CD4-positive, alpha-beta T cell treated with Interleukin-4 for 4 hours (primary cell): ENCODE data around the gene GBA2.

Source experiments
- DNase-seq: peaks from one replicate; pipeline ENCODE4 v3.0.0-alpha.2; 2020

Gene GBA2

DNA sequence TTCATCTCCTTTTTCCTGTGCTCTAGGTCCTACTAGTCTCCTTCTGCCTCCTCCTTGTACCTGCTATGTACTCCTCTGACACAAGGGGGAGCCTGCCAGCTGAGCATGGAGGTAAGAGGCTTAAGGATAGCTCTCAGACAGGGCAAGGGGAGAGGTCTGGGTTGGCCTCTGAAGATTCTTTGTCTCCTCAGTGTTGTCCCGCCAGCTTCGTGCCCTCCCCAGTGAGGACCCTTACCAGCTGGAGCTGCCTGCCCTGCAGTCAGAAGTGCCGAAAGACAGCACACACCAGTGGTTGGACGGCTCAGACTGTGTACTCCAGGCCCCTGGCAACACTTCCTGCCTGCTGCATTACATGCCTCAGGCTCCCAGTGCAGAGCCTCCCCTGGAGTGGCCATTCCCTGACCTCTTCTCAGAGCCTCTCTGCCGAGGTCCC is 12.8 kb downstream of the GBA2 start:
- DNase-seq = peak; percentile 77

DNA sequence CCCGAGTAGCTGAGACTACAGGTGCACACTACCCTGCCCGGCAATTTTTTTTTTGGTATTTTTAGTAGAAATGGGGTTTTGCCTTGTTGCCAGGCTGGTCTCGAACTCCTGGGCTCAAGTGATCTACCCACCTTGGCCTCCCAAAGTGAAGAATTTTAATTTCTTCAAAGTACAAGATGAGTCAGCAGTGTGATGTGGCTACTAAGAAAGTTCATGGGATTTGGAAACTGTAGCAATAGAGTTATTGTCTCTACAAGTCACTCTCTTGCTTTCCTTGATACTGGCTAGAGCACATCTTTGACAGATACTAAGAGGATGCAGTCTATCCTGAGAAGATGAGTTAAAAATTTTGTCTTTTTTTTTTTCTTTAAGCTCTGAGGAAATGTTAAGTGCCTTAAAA is 14.9 kb downstream of the GBA2 start:
- DNase-seq = no peak

DNA sequence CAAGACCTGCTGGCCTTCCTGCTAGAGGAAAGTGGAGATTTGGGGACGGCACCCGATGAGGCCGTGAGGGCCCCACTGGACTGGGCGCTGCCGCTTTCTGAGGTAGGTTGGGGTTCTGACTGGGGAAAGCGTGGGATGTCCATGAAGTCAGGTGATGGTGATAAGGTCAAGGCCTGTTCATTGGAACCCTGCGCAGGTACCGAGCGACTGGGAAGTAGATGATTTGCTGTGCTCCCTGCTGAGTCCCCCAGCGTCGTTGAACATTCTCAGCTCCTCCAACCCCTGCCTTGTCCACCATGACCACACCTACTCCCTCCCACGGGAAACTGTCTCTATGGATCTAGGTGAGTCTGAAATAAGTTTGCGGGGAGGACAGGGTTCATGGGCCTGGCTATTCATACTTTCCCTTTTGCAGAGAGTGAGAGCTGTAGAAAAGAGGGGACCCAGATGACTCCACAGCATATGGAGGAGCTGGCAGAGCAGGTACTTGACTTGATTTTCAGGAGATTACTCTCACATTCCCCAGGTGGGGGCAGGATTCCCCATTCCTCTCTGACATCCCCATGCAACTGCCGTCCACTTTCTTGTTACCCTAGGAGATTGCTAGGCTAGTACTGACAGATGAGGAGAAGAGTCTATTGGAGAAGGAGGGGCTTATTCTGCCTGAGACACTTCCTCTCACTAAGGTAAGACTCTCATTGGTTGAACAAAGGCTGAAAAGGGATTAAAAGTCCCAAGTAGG is 16.1 kb downstream of the GBA2 start:
- peak; percentile 23 for DNase-seq

DNA sequence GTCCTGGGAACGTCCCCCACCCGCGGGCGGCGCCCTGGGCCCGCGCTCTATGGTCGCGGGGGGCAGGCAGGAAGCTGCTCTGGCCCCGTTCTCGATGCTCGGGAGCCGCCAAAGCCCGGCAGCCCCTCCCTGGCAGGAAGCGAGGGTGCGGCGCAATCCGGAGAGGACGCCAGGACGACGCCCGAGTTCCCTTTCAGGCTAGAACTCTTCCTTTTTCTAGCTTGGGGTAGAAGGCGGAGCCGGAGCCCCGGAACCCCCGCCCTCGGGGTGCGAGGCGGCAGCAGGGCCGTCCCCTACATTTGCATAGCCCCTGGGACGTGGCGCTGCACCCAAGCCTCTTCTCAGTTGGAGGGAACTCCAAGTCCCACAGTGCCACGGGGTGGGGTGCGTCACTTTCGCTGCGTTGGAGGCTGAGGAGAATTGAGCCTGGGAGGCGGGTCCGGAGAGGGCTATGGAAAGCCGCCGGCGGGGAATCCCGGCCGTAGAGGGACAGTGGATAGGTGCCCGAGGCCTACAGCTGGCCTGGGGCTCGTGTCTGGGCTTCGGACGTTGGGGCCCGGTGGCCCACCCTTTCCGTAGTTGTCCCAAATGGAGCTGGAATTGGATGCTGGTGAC is 16.7 kb downstream of the GBA2 start, which contains the start of the genes CREB3 and TLN1:
TSS of gene CREB3 (plus strand) at position 482 of the 615 bp plus-strand sequence. CDS start at position 589, 107 bp downstream.
TSS of gene TLN1 (minus strand) at position 11 of the 615 bp plus-strand sequence. CDS start 6,501 bp downstream, outside the sequence.
- peak; percentile 99 for DNase-seq

DNA sequence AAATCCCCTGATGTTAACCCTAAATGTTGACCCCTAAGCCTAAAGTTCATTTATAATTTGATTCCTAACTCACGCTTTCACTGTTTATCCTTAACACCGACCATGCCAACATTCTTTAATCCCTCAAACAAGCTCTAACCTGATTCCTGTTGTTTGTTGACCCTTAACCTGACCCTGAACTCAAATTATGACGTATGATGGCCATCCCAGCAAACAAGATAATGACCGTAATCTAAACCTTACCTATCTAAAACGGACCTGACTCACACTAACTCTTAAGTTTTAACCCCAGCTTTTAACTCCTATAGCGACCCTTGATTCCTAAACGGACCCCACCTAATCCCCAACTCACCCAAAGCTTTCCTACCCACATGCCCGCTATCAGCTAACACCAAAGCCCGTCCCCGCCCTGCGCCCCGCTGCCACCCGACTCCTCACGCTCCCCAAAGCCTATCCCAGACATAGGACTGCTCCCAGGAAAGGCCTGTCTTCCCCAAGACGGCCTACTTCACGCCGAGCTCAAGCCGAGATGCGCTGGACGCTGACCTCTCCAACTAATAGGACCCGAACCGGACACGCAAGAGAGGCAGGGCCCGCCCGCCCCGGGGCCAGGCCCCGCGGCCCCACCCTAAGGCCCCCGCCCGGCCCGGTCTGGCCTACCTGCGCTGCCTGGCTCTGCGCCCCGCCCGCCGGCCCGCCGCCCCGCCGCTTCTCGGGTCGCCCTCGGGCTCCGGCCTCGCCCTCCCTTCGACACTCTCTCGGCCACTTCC is 17.4 kb downstream of the GBA2 start:
- DNase-seq = no peak

DNA sequence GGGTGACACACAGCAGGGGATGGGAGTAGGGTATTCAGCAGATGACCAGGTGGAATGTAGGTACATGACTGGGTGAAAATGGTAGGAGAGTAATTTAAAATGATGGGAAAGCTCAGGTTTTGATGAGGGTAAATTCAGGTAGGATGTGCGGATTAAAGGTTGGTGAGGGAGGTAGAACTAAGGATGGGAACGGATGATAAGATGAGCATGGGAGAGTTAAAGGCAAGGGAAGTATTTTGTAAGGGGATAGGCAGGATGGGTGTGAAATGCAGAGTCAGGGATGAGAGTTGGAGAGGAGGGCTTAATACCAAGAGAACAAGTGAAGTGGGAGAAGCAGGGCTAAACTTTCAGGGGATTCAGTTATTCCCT is 18.6 kb downstream of the GBA2 start:
- DNase-seq = no peak

DNA sequence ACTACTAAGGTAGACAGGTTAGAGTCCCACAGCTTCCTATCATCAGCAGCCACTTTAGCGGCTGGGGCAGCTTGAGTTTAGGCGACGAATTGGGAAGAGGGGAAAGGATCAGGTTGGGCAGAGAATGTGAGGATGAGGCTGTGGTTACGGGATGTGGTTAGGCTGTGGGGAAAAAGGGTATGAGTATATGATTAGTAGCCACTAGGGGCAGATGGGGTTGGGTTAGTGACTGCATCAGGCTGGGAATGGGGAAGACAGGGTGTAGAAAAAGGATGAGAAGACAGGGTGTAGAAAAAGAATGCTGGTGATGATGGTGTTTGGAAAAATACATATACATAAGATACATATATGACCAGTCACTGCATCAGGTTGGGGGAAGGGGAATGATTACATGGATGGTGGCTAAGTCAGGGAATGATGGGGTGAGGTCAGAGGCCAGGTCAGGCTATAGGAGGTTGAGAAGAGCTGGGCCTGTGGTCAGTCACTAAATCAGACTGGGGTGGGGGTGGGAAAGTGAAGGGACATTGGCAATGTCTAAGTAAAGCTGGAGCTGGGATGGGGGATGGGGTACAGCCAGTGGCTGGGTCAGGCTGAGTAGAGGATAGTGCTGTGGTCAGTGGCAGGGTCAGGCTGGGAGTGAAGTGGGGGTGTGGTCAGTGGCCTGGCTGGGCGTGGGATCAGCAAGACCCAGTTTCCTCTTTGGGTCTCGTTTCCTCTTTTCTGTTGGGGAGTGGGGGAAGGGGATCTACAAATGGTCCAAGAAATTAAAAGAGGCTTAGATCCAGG is 19.1 kb downstream of the GBA2 start:
- peak; percentile 44 for DNase-seq

DNA sequence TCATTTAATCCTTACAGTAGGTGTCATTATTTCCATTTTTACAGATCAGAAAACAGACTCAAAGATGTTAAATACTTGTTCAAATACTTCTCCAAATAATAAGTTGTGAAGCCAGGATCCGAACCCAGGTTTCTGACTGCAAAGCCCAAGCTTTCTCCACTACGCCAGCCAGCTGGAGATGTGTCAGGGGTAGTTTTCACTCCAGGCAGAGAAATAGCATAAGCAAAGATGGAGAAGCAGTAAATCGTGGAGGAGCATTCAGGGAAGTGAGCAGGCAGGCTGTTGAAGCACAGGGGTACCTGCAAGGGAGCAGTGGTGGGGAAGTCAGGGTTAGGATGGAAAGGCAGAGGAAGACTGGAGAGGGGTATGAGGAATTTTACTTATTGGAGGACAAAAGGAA is 19.9 kb downstream of the GBA2 start:
- DNase-seq = no peak

DNA sequence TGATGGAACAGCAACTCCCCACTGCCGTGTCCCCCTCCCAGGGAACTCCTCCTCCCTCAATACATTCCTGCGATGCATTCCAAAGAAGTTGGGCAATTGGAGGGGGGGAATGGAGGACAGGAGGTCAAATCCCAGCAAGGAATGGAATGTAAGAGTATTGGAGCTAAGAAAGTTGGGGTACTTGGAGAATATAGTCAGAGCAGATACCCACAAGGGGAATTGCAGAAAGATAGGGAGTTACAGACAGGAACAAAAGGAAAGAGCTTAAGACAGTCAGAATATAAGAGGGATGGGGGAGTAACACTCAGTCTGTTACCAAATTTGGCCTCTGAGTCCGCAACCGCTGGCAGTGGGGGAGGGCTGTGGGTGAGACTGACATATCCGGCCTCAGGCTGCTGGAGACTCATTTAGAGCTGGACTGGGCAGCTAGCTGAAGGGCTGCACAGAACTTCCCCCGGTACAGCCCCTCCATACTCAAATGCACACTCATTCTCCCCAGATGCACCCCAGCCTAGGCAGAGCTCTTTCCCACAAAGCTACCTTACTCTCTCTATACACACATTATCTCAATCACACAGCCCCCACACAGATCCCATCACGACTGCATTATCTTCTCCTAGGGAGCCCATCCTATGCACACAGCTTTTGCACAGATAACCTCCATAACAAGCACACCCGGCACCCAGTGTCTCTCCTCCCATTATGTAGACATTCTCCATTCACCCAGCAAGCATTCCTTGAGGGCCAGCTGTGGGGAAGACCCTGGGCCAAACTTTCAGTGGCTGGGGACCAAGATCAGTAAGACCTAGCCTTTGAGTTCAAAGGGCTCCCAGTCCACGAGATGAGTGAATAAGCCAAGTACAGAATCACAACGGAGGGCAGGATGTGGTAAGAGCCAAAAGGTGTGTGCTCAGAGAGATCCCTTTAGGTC is 20.7 kb downstream of the GBA2 start:
- peak; percentile 44 for DNase-seq

DNA sequence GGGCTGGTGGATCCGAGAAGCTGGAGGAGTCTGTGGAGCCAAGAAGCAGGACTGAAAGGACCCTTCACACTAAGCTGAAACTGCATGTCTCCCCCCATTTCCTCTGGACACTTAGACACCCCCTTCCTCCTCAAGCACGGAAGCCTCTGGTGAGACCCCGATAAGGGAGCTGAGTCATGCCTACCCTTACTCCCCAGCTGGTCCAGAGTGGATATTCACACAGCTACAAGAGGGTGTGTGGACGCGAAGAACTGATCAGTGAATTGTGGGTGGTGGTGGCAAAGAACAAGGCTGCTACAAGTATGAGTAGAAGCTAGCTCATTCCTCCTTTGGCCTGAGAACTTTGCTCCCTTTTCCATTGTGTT is 21.4 kb downstream of the GBA2 start:
- no peak for DNase-seq

DNA sequence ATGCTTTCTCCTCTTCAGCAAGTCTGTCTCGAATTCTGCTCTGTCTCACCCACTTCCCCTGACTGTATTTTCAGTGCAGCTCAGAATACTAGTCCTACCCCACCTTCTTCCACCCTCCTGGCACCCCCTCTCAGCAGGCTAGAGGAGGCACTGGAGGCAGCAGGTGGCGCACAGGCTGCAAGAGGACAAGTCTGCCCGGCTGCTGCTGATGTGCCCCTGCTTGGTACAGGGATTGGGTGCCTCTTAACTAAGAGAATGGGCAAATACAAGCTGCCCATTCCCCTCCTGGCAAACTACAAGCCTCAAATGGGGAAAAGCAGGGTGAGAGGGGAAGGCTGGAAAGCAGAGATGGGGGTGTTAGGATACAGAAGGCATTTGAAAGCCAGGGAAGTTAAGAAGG is 22.1 kb downstream of the GBA2 start:
- DNase-seq = peak; percentile 36

DNA sequence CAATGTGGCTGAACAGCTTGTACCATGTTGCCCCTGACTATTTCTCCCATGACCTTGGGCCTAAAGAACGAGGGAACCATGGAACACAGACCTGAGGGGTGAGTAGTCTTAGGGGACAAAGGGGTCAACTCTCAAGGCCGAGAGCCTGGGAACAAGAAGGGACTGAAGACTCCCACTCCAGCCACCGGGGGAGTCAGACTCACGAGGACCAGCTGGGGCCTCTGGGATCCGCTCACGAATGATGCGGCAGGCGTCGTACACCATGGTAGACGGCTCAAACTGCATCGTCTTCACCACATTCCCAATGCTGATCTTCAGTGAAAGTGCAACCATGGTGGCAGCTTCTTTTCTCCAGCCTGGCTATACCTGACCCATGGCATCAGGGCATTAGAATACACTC is 23.7 kb downstream of the GBA2 start:
- no peak for DNase-seq

DNA sequence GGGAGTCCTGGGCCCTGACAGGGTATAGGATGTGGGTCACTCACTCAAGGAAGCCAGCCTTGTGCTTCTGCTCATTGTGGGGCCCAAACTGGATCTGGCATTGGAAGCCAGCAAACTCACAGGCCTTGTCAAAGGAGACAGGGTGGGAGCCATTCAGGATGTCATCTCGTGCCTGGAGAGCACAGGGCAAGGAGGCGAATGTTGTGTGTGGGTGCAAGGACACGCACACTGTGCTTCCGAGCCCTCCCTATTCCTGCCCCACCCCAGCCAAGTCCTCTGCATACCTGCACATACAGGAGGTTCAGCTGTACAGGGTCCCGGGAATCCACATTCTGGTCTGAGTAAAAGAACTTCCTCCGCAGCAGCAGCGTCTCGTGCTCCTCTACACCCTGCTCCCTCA is 25.1 kb downstream of the GBA2 start:
- DNase-seq = no peak

DNA sequence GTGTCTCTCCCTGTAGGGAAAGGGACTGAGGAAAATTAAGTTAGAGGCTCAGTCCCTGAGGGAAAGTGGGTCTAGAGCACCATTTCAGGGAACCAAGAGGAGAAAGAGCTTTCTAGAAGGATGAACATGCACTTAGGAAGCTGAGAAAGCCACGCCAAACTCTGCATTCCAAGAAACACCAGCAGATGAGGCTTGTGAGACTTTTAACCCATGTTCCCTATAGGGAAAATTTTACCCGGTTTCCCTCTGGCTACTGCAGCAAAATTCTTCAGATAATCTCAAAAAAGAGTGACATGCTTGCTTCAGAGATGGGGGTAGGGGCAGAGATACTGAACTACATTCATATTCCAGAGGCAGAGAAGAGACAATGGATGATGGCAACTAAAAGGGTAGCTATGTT is 25.6 kb downstream of the GBA2 start:
- DNase-seq = no peak

DNA sequence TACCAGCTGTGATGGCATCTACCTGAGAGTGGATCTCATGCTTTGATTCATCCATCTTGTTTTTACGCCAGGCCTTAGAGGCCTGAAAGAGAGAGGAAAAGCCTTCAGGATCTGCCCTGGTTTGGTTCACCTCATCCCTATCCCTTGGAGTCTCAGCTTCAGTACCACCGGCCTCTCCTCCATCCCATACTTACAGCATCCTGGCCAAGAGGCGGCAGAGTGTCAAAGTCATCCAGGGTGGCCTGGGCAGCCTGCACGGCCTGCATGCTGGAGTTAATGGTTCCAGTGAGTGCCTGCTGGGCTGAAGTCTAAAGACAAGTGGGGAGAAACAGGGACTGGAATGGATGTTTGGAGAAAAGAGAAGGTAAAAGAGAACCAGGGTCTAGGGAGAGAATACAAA is 29.5 kb downstream of the GBA2 start:
- DNase-seq = no peak

DNA sequence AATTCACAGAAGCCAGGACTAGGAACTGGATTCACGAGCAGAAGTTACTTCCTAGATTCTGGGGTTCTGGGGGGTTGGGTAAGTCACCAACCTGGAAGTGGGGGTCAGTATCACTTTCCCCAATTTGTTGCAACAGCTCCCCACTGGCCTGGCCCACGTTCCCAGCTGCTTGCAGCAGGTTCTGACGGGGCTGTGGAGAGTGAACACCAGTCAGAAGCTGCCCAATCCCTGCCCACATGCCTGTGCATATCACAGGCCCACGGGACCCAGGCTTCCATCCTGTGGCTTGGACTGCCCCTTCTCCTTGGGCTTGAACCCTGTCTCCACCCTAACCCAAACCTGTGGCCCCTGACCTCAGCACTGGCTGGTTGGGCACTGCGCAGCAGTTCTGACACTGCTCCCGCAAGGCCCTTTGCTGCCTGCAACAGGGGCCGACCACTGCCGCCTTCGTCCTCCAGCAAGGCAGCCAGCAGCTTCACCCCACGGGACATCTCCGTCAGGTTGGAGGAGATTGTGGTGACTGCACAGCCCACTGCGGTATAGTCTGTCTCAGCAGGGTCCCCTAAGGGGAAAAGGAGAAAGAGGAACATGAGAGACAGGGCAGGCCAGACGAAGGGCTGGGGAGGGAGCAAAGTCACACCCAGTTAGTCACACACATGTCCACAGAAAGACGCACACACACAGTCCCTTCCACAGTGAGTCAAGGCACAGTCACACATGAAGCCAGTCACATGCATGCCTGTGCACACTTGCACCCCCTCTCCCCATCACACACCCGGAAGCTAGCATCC is 30.1 kb downstream of the GBA2 start:
- no peak for DNase-seq

DNA sequence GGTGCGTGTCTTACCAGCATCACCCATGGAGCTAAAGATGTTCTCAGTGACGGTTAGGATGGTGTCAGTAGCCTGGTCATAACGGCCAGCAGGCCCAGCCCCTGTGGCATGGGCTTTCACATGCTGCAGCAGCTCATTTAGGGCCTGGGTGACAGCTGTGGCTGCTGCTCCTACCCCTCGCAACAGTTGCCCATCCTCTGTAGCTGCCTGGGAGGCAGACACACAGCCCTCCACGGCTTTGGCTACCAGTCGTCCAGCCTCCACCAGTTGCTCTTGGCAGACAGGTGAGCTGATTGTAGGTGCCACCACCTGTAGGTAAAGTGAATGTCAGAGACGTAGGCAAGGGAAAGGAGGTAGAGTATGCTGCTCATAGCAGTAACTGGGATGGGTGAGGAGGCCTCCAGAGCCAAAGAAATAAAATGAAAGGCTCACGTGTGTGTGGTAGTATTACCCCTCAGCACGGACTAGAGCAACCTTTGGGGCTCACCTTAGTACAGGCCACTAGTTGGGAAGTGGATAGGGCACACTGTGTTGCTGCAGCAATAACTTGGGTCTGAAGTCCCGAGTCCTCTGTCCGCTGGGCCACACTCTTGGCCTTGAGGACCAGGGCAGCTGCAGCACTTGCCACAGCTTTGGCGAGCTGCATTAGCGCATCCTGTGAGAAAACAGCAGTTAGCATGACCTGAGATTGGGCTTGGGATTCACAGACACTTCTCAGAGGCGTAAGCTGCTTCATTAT is 31.7 kb downstream of the GBA2 start:
- DNase-seq = no peak

DNA sequence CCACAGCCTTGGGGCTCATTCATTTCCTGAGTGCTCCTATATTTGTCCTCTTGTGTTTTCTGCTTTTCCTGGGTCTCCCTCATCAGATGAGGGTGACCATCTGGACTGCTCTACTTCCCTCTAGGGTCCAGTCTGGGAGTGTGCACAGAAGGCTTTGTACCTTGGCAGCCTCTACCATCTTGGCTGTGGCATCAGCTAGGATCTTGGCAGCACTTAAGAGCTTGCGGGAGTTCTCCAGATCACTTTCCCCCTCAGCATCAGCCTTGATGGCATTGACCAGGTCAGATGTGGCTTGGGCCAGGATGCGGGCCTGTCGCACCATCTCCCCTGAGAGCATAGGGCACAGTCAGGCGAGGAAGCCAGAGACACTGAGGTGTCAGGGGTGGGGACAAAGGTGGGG is 32.8 kb downstream of the GBA2 start:
- DNase-seq = no peak

DNA sequence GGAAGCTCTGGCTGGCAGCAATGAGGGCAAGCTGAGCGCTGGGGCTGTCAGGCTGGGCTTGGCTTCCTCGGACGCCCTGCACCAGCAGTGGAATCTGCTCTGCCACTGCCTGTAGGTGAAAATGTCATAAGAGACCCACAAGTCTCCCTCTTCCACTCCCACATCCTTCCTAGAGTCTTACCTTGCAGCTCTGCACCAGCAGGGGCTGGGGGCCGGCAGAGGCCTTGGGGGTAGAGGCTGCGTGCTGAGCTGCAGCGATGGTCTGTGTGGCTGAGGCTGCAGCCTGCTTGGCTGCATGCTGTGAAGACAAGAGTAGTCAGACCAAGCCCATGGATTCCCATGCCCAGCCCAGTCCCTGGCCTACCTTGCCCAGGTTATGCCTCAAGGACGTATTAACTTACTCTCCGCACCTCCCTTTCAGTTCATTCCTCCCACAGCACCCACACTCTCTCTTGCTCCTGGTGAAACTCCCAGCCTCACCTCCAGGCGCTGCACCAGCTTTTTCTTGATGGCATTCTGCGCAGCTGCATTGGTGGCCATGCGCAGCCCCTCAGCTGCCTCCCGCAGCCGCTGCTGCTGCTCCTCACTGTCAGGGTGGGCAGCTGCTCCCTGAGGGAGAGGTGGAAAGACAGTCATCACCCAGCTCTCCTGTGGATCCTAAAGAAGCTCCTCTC is 34.3 kb downstream of the GBA2 start:
- no peak for DNase-seq

DNA sequence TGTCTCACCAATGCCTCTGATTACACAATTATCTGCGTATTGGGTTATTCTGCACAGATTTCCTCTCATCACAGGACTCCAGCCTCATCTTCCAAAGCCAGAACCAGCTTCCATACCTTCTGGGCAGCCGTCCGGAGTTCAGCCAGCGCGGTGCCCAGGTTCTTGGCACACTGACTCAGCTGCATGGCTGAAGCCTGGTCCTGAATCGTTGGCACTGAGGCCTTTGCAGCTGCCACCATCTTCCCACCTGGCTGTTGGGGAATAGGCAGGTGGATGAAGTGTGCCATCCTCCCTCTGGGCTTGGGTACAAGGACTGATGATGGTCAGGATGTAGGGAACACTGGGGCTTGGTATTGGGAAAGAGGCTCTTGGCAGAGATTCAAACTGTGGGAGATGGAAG is 34.9 kb downstream of the GBA2 start:
- DNase-seq = no peak
